GM21390 (cell line): Measurements from ENCODE around the gene TEF.

Experiments used
- ATAC-seq: cut with Tn5 transposase; IDR thresholded peaks from one replicate; pipeline ENCODE4 v1.9.1; 2021; ENCODE audit not compliant: unreplicated experiment

TEF gene

DNA sequence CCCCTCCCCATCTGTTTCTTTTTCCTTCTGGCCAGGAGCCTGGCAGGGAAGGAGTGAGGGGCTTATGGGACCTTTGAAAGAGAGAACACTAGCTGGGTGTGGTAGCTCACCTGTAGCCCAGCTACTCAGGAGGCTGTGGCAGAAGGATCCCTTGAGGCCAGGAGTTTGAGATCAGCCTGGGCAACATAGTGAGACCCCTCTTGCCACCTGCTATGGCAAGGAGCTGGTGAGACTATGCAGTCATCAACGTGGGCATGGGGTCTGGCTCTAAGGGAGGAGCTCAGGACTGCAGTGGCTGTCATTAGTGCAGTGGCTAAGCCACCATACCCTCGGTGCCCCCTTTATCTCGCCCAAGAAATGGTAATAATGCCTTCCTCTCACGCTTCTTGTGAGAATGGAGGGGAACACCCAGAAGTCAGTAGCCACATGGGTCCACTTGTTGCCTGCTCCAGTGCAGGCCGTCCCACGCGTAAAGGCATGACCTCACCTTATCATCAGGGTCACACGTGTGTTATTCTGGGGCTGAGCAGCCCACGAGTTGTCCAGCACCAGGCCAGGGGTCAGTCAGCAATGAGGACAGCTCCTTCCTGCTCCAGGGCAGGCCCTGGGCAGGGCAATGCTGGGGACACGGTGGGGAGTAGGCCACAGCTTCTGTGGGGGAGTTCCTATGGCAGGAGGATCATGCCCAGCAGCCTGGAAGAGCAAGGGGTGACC, 27.7 kb upstream of the TEF start:
- ATAC-seq, result no peak

GRCh38 chr22:41354979-41355378, 26.8 kb upstream of the TEF start:
- ATAC-seq, result no peak

GRCh38 chr22:41355895-41356294, 25.8 kb upstream of the TEF start:
- no peak for ATAC-seq

GRCh38 chr22:41356430-41357028, 25.2 kb upstream of the TEF start:
- ATAC-seq, result no peak

DNA sequence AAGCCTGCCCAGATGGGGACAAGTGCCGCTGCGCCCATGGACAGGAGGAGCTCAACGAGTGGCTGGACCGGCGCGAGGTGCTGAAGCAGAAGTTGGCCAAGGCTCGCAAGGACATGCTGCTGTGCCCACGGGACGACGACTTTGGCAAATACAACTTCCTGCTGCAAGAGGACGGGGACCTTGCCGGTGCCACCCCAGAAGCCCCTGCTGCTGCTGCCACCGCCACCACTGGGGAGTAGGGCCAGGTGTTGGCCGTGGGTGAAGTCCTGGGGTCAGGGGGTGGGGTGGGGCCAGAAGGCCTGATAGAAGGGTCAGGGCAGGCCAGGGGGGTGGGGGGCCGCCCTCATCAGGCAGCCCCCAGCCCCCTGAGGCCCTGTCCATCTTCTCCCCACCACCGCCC, 24.6 kb upstream of the TEF start:
- no peak for ATAC-seq

GRCh38 chr22:41358927-41359326, 22.8 kb upstream of the TEF start:
- no peak for ATAC-seq

GRCh38 chr22:41359376-41359775, 22.4 kb upstream of the TEF start:
- no peak for ATAC-seq

- no peak for ATAC-seq
Measured at GRCh38 chr22:41360126-41360525, 21.6 kb upstream of the TEF start.

GRCh38 chr22:41361716-41362310, 19.9 kb upstream of the TEF start:
- no peak for ATAC-seq

- ATAC-seq, result no peak
Measured at GRCh38 chr22:41362615-41363014, 19.1 kb upstream of the TEF start.

- ATAC-seq, result no peak
Measured at GRCh38 chr22:41364233-41364632, 17.5 kb upstream of the TEF start.

DNA sequence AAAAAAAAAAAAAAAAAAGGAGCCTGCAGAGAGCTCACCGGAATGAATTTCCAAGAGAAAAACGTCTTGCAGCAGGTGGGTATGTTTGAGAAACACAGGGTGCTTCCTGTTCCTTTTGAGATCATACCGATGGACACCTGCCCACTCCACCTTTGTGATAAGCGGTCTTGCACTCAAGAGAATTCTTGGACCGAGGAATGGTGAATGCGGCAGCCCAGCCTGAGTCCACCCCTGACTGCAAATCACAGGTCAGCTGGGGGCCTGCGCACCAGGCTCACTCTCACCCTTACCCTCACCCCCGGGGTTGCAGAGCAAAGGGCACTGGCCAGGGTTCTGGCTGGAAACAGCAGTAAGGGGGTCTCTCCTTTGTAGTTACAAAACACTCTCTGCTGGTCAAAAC, 16.8 kb upstream of the TEF start:
- no peak for ATAC-seq

- no peak for ATAC-seq
Measured at GRCh38 chr22:41365425-41365824, 16.3 kb upstream of the TEF start.

GRCh38 chr22:41366323-41367029, 15.3 kb upstream of the TEF start:
- ATAC-seq, result no peak

DNA sequence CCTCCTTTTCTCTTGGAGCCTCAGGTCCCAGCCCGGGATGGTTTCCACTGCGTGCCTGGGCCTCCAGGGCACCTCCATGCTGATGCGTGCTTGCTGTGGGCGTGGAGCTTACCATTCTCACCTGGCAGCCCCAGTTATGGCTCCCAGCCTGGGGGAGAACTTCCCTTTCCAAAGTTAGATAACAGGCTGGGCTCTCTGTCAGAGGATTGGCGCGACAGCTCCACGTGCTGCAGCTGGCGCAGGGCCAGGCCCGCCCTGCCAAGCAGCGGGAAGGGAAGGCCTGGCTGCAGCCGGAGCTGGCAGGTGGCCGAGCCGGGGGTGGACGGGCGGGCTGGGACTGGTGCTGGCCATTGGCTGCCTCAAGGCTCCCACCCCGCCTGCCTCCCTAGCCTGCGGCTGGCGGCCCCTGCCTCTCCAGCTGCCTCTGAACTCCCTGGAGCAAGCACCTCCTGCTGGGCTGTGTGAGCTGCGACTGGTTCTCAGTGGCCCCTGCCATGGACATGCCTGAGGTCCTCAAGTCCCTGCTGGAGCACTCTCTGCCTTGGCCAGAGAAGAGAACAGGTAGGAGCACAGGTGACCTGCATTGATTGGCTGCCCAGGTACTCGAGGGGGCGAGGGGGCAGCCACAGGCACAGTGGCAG, 14.6 kb upstream of the TEF start:
- no peak for ATAC-seq

DNA sequence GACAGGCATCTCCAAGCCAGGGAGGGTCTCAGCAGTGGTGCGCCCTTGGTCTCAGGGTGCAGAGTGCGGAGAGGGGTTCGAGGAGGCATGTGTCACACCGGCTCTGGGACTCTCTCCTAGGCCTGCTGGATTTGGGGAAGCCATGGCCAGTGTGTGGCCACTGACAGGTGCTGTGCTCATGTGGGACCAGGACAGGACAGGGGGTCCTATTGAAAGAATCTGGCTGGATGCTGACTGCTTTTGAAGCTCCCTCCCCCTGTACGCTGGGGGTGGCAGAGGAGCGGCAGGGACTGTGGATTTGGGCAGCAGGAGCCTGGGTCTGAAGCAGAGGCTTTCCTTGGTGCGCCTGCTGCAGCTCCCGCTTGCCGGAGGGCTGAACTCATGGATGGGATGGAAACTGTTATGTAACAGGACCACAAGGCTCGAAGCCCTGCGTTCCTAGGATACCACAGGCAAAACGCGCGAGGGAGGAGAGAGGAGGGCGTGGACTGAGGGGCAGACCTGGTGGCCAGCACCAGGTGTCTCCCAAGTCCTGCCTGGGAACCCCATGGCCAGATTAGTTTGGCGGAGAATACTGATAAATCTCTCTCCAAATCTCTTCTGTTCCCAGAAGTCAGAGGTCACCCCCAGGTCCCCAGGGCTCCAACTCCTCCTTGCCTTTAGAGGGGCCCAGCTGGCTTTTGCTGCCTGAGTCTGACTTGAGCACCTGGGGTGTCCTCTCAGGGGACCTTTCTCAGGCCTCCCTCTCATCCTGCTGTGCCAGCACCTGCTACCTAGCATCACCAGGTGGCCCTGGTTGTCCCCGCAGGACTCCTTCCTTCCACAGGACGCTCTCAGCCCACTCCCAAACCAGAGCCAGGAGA, 13.8 kb upstream of the TEF start:
- ATAC-seq, result no peak

GRCh38 chr22:41368543-41369423, 13.0 kb upstream of the TEF start:
- no peak for ATAC-seq

GRCh38 chr22:41369424-41369745, 12.4 kb upstream of the TEF start:
- no peak for ATAC-seq

DNA sequence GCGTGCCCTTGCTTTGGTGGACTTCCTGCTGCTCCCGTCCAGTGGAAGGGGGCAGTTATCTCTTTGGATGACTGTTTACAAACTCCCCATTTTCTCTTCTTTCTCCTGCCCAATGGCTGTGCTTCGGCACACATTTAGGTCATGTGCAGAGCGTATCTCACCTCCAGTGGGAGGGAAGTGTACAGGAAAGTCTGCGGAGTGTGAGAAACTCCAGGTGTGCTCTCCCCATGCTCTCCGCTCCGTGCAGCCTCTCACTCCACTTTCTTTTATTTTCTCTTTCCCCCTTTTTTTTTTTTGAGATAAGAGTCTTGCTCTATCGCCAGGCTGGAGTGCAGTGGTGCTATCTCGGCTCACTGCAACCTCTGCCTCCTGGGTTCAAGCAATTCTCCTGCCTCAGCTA, 11.9 kb upstream of the TEF start:
- ATAC-seq, result no peak

DNA sequence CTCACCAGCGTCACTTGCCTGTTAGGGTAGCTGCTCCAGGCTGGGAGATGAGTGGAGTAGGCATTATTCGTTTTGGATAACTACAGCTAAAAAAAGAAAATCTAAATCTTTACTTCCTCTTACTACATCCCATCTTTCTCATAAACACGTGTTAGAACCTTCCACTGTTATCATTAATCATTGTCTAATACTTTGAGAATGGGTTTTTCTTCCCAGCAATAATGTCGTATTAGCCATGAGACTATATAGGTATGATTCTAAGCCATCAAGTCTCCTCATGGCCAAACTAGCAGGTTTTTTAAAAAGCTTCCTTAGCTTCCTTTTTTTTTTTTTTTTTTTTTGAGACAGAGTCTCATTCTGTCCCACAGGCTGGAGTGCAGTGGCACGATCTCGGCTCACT, 3.9 kb upstream of the TEF start:
- ATAC-seq, result no peak
